Right lobe of liver (tissue), 6 donors: ENCODE measurements around the gene GLRX5. TPM values are rescaled to one million over a fixed set of nuclear protein-coding genes. Genes with fewer than 3 reads are reported as not detected.
A peak's percentile ranks its signal among the peaks of the same experiment; 100 is the strongest.

Source experiments
- ATAC-seq, 4 donors: fragments of 200-7000 bp; cut with Tn5 transposase; one replicate each; pipeline ENCODE4 v1.9.1; 2020; ENCODE audit warnings: mild to moderate bottlenecking in 4 of 4, moderate library complexity in 4 of 4
- DNase-seq, 3 donors: peaks; one replicate each; pipeline ENCODE4 v3.0.0-alpha.2; 2020
- H3K27ac ChIP-seq, 3 donors: fragments of 200-600 bp; one replicate each; pipeline ENCODE4 v1.8.0; 2022
- H3K27me3 ChIP-seq, 2 donors: fragments of 200-600 bp; one replicate each; pipeline ENCODE4 v1.8.0; 2022
- H3K36me3 ChIP-seq, 4 donors: fragments of 200-600 bp; sonication (generic) in 1 of 4; one replicate each; pipeline versions ENCODE4 v1.5.1 to v1.8.0; 2017 to 2022; ENCODE audit warnings: control low read depth in 1 of 4
- H3K4me1 ChIP-seq, 4 donors: fragments of 200-600 bp; sonication (generic) in 1 of 4; one replicate each; pipeline versions ENCODE4 v1.5.1 to v1.8.0; 2017 to 2022; ENCODE audit warnings: control low read depth in 1 of 4
- H3K4me3 ChIP-seq, 3 donors: fragments of 200-600 bp; one replicate each; pipeline ENCODE4 v1.8.0; 2022
- H3K9me3 ChIP-seq, 4 donors: fragments of 200-600 bp; sonication (generic) in 1 of 4; one replicate each; pipeline versions ENCODE4 v1.5.1 to v1.8.0; 2017 to 2022; ENCODE audit warnings: control low read depth in 1 of 4
- CTCF ChIP-seq, 4 donors: fragments of 200-600 bp in 3 of 4; fragments of 450-650 bp in 1 of 4; IDR thresholded peaks; one replicate each; pipeline versions ENCODE4 v1.5.1 to v1.8.0; 2016 to 2022; ENCODE audit warnings: antibody characterized with exemption in 4 of 4, mild to moderate bottlenecking in 2 of 4
- POLR2A ChIP-seq: fragments of 450-650 bp; IDR thresholded peaks from one replicate; pipeline ENCODE4 v1.6.1; 2017; ENCODE audit warnings: antibody characterized with exemption, mild to moderate bottlenecking
- WGBS: methylation state at CpG from one replicate; pipeline ENCODE4 v1.1.6; 2018; ENCODE audit warnings: low coverage, low lambda C conversion rate; ENCODE audit not compliant: insufficient coverage; ENCODE audit errors: missing lambda C conversion rate; 5-methylcytosine and 5-hydroxymethylcytosine counted together
- intact Hi-C, 2 donors: fragments of 100-400 bp; cut with DNase I; formaldehyde crosslinking; loops; one replicate each; pipeline versions ENCODE4 v1.11.2 to v1.14.1; 2022
- total RNA-seq, 6 experiments: library from RNA; depleted of rRNA in 2 of 6; stranded (reverse); fragments of >200 nt in 2 of 6; fragmentation: NEBNext Ultra II Directional in 3 of 6; extraction: Animal tissue kit (Norgen Biotek cat#: 25700) in 3 of 6; gene quantifications; one replicate each; pipeline versions ENCODE4 v1.1.0 to v1.2.4, GENCODE V29; 2016 to 2023
- donor health status: DM: no; HTN: yes; CAD: no.
- donor health status: DM: no; HTN: no; CAD: no.
- donor health status: DM: no; HTN: no; CAD: no.
- donor health status: DM: no; HTN: yes; CAD: no.
- donor health status: DM: no; HTN: yes; CAD: no.

The GLRX5 gene
- total RNA-seq, 6 experiments from 2014 or later = 31.4 to 48.5 (median 40.2) TPM

- Histone ChIP-seq H3K36me3 (no peaks in the 10 kb centered on the region), H3K4me1 (peaks cover 0 to 68% (median 26%) of the 10 kb centered on the region in 4 donors), H3K9me3 (no peaks in the 10 kb centered on the region), H3K4me3 (no peak overlapping the region), H3K27ac (no peak overlapping the region), H3K27me3 (no peaks in the 10 kb centered on the region)
- ATAC-seq (no peak), DNase-seq (no peak)
- intact Hi-C loops = loop anchor here (5.0 to 10.0 kb wide), 2 partner anchors 82 to 84 kb away; no protein-coding TSS in a partner anchor
- WGBS = 83% methylated on average over 7 of the region's 7 CpGs
- TF ChIP-seq CTCF (IDR thresholded peaks at IDR 0.05) (no peak), POLR2A (no peak)
Measured at GRCh38 chr14:95529216-95529615, 5.6 kb upstream of the GLRX5 start.

GRCh38 chr14:95530473-95531276 is 4.2 kb upstream of the GLRX5 start:
- no peaks in the 10 kb centered on the region for H3K27me3 ChIP-seq
- H3K9me3 ChIP-seq = no peaks in the 10 kb centered on the region
- intact Hi-C loops = no loop called here
- 74% methylated on average over 11 of the region's 13 CpGs for WGBS
- no peak overlapping the region for H3K4me3 ChIP-seq
- no peak for ATAC-seq
- H3K4me1 ChIP-seq = peaks cover 0 to 54% (median 19%) of the 10 kb centered on the region in 4 donors
- H3K27ac ChIP-seq = peak overlapping the region in 2 of 3 donors; percentile 28 to 35
- no peaks in the 10 kb centered on the region for H3K36me3 ChIP-seq
- DNase-seq = peak in 1 of 3 donors; percentile 26
- TF ChIP-seq POLR2A = no peak
- no peak for TF ChIP-seq CTCF (IDR thresholded peaks at IDR 0.05)

- TF ChIP-seq POLR2A = no peak
- TF ChIP-seq CTCF (IDR thresholded peaks at IDR 0.05) = no peak
- H3K27ac ChIP-seq = peak overlapping the region in 2 of 3 donors; percentile 3 to 5
- H3K27me3 ChIP-seq = no peaks in the 10 kb centered on the region
- WGBS = 12% methylated on average over 3 of the region's 3 CpGs
- H3K4me1 ChIP-seq = peaks cover 0 to 51% (median 15%) of the 10 kb centered on the region in 4 donors
- intact Hi-C loops = no loop called here
- no peaks in the 10 kb centered on the region for H3K36me3 ChIP-seq
- DNase-seq (peak in 1 of 3 donors; percentile 13), ATAC-seq (peak in 1 of 4 donors; percentile 5)
- no peaks in the 10 kb centered on the region for H3K9me3 ChIP-seq
- H3K4me3 ChIP-seq = no peak overlapping the region
Measured at GRCh38 chr14:95531473-95531872, 3.4 kb upstream of the GLRX5 start.

GRCh38 chr14:95531969-95532368 is 2.9 kb upstream of the GLRX5 start:
- H3K4me1 ChIP-seq = peaks cover 0 to 52% (median 12%) of the 10 kb centered on the region in 4 donors
- intact Hi-C loops = no loop called here
- no peaks in the 10 kb centered on the region for H3K27me3 ChIP-seq
- H3K36me3 ChIP-seq = no peaks in the 10 kb centered on the region
- DNase-seq = no peak
- H3K27ac ChIP-seq = peak overlapping the region in 2 of 3 donors; percentile 3 to 5
- ATAC-seq = no peak
- TF ChIP-seq POLR2A (no peak), CTCF (IDR thresholded peaks at IDR 0.05) (no peak)
- no peaks in the 10 kb centered on the region for H3K9me3 ChIP-seq
- H3K4me3 ChIP-seq = peak overlapping the region in 1 of 3 donors; percentile 91
- WGBS = 39% methylated on average over 3 of the region's 3 CpGs
